GM21825 (cell line): ENCODE data around the gene ZSWIM4.

Source experiments
- ATAC-seq: cut with Tn5 transposase; IDR thresholded peaks from one replicate; pipeline ENCODE4 v1.9.1; 2021; ENCODE audit warnings: mild to moderate bottlenecking, moderate library complexity; ENCODE audit not compliant: unreplicated experiment

The ZSWIM4 gene

GRCh38 chr19:13806728-13807127, 11.5 kb downstream of the ZSWIM4 start:
- ATAC-seq = no peak

DNA sequence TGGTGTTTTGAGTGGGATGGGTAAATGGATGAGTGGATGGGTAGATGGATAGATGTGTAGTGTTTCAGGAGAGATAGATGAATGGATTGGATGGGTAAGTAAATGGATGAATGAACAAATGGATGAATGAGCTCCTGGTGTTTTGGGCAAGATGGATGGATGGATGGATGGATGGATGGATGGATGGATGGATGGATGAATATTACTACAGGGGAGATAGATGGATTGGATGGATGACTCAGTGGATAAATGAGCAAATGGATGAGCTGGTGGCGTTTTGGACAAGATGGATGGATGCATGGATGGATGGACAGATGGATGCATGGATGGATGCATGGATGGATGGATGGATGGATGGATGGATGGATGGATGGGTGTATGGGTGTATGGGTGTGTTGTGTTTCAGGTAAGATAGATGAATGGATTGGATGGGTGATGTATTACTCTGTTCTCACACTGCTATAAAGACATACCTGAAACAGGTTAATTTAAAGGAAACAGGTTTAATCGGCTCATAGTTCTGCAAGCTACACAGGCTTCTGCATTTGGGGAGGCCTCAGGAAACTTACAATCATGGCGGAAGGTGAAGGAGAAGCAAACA, 12.3 kb downstream of the ZSWIM4 start:
- no peak for ATAC-seq

- no peak for ATAC-seq
Measured at GRCh38 chr19:13808856-13809255, 13.6 kb downstream of the ZSWIM4 start.

DNA sequence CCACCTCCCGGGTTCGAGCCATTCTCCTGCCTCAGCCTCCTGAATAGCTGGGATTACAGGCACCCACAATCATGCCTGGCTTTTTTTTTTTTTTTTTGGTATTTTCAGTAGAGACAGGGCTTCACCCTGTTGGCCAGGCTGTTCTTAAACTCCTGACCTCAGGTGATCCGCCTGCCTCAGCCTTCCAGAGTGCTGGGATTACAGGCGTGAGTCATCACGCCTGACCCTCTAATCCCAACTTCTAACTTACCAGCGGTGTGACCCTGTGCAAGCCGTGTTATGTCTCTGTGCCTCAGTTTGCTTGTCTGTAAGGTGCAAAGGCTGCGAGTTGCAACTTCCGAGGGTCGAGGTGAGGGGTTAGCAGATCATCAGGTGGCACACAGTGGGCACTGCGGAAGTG, 17.3 kb downstream of the ZSWIM4 start:
- ATAC-seq = no peak

DNA sequence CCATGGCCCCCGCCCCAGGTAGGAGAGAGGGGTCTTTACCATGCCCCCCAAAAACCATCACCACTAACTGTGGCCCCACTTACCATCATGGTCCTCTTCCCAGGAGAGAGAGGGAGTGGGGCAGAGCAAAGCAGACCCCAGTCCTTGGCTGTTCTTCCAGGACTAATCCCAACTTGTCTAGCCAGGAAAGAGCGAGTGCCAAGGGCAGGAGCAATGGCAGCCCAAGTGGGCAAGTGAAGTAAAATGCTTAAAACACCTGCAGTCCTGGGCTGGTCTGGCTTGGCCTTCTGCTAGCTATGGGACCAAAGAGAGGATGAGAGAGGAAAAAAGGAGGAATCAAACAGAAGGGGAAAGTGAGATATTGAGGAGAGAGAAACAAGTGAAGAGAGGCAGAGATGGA, 17.9 kb downstream of the ZSWIM4 start:
- no peak for ATAC-seq

DNA sequence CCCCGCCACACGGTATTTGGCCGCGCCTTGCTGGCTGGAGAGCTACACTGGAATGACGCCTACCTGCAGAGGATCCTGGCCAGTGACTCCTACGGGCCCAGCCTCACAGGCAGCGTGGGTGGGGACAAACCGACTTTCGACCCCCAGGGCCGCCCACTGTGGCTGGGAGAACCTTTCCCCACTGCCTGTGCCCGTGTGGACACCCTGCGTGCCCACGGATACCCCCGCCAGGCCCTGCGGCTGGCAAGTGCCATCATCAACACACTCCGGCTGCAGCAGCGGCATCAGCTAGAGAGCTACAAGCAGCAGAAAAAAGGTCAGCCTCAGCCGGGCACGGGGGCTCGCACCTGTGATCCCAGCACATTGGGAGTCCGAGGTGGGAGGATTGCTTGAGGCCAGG, 19.3 kb downstream of the ZSWIM4 start:
- no peak for ATAC-seq

- ATAC-seq = no peak
Measured at GRCh38 chr19:13817018-13817614, 21.9 kb downstream of the ZSWIM4 start.

GRCh38 chr19:13817615-13818371, 22.6 kb downstream of the ZSWIM4 start:
- no peak for ATAC-seq

DNA sequence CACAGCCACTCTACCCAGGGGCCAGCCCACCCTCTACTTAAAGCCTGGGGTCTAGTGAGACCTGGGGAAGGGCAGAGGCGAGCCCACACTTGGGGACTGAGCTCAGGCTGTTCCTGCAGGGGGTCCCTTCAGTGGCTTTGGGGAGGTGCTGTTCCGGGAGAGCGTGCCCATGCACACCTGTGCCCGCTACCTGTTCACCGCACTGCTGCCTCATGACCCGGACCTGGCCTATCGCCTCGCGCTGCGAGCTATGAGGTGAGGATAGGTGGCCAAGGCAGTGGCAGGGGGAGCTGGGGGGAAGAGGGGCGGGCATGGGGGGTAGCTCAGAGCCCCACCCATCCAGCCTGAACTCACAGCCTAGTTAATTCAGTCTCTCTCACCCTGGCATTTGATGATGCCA, 24.0 kb downstream of the ZSWIM4 start:
- ATAC-seq = no peak

- ATAC-seq = no peak
Measured at GRCh38 chr19:13821292-13821691, 26.0 kb downstream of the ZSWIM4 start.

GRCh38 chr19:13823256-13823655, 28.0 kb downstream of the ZSWIM4 start:
- no peak for ATAC-seq

GRCh38 chr19:13823901-13824300, 28.7 kb downstream of the ZSWIM4 start:
- ATAC-seq = no peak

DNA sequence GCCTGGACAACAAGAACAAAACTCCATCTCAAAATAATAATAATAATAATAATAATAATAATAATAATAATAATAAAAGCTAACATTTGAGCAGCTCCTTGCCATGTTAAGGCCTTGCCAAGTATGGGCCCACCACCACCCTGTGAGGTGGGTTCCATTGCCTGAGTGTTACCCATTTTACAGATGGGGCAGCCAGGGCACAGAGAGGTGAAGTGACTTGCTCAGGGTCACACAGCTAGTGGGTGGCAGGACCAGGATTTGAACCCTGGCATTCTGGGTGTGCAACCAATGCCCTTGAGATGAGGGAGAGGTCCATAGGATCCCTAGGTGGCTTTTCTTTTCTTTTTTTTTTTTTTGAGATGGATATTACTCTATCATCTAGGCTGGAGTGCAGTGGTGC, 29.5 kb downstream of the ZSWIM4 start:
- ATAC-seq = no peak

DNA sequence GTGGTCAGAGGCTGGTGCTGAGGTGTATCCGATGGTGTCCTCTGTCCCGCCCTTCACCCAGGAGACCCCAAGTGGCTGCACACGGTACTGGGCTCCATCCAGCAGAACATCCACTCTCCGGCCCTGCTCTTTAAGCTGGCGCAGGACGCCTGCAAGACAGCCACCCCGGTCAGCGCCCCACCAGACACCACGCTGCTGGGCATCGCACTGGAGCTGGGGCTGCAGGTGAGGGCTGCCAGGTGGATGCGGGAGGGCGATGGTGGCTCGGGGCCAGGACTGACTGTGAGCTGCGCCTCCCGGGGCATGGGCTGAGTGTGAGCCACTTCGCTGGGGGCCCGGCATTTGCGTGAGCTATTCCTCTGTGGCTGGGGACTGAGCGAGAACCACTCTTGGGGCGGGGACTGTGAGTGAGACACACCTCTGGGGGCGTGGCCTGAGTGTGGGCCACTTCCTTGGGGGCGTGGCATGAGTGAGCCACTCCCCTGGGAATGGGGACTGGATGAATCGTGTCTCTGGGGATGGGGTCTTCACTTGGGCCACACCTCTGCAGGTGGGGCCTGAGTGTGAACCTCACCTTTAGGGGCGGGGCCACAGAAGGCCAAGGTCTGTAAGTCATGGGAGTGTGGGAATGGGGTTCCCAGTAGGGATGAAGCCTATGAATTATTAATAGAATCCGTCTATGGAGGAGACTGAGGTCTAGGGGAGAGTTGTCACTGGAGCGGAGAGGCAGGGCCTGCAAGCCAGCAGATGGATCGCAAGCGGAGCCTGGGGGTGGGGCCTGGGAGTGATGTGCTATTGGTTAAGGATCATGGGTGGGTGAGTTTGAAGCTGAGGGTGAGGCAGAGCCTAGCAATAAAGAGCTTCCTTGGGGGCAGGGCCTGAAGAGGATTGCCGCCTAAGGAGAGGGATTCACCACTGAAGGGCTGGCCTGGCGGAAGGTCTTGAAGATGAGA, 30.5 kb downstream of the ZSWIM4 start:
- no peak for ATAC-seq

GRCh38 chr19:13826652-13827235, 31.5 kb downstream of the ZSWIM4 start:
- no peak for ATAC-seq

GRCh38 chr19:13827656-13828055, 32.4 kb downstream of the ZSWIM4 start:
- ATAC-seq = no peak

- ATAC-seq = no peak
Measured at GRCh38 chr19:13830114-13830740, 35.0 kb downstream of the ZSWIM4 start.

DNA sequence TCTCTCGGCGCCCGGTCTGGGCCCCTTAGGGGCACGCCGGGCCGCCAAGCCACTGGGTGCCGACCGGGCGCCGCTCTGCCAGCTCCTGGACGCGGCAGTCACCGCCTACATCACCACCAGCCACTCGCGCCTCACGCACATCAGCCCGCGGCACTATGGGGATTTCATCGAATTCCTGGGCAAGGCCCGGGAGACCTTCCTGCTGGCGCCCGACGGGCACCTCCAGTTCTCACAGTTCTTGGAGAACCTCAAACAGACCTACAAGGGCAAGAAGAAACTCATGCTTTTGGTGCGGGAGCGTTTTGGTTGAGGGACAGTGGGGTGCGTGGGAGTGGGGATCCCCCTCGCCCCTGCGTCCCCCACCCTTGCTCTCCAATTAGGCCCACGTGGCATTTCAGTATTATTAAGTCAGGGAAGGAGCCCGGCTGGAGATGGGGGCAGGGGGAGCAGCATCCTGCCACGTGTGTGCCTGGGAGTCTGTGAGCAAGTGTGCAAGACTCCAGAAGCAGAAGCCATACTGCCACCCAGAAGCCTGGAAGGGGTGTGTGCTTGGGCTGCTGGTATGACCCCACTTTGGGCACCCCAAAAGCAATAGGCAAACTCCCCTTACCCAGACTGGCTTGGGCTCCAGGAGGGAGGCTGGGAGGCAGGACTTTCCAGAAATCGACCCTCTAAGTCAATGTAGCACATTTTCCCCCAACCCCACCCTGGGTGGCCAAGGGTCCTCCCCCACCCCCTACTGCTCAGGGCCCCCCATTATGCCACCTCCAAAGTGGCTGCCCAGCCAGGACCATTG, 35.7 kb downstream of the ZSWIM4 start:
- ATAC-seq = no peak
